BLaER1 (cell line): ENCODE measurements around the gene ALPL.

Experiments
- H3K27ac ChIP-seq: shearing (Covaris generic); formaldehyde crosslinking; 2 replicates; pipeline ENCODE4 v1.8.1; 2022
- H3K27me3 ChIP-seq: shearing (Covaris generic); formaldehyde crosslinking; 2 replicates; pipeline ENCODE4 v1.8.1; 2022
- H3K36me3 ChIP-seq: shearing (Covaris generic); formaldehyde crosslinking; 2 replicates; pipeline ENCODE4 v1.8.1; 2022
- H3K4me1 ChIP-seq: shearing (Covaris generic); formaldehyde crosslinking; 2 replicates; pipeline ENCODE4 v1.8.1; 2022
- H3K4me2 ChIP-seq: shearing (Covaris generic); formaldehyde crosslinking; 2 replicates; pipeline ENCODE4 v1.8.1; 2022
- H3K4me3 ChIP-seq: shearing (Covaris generic); formaldehyde crosslinking; 2 replicates; pipeline ENCODE4 v1.8.1; 2022
- H3K9ac ChIP-seq: shearing (Covaris generic); formaldehyde crosslinking; 2 replicates; pipeline ENCODE4 v1.8.1; 2022
- H3K9me3 ChIP-seq: shearing (Covaris generic); formaldehyde crosslinking; 2 replicates; pipeline ENCODE4 v1.8.1; 2022
- H4K20me1 ChIP-seq: shearing (Covaris generic); formaldehyde crosslinking; 2 replicates; pipeline ENCODE4 v1.8.1; 2022
- Cebpa-rat ChIP-seq: shearing (Covaris generic); IDR thresholded peaks from 2 replicates; pipeline ENCODE4 v1.8.1; 2022

The ALPL gene

GRCh38 chr1:21573971-21574465, 64.8 kb downstream of the ALPL start:
- TF ChIP-seq Cebpa-rat: no peak
- H3K27me3 ChIP-seq: no peaks in the 10 kb centered on the region
- no peak overlapping the region for H3K27ac ChIP-seq
- H3K4me2 ChIP-seq: peak overlapping the region; percentile 67
- H3K9me3 ChIP-seq: no peaks in the 10 kb centered on the region
- no peaks in the 10 kb centered on the region for H3K36me3 ChIP-seq
- H4K20me1 ChIP-seq: no peaks in the 10 kb centered on the region
- 0 out of 2 replicates have a peak overlapping the region, but pooled peaks have one; percentile 6 for H3K4me3 ChIP-seq
- 0 out of 2 replicates have a peak overlapping the region, but pooled peaks have one; percentile 39 for H3K9ac ChIP-seq
- H3K4me1 ChIP-seq: peaks cover 32% of the 10 kb centered on the region

- Histone ChIP-seq H3K9me3 (no peaks in the 10 kb centered on the region), H3K4me3 (0 out of 2 replicates have a peak overlapping the region, but pooled peaks have one; percentile 6), H3K4me1 (peaks cover 26% of the 10 kb centered on the region), H4K20me1 (no peaks in the 10 kb centered on the region), H3K4me2 (peak overlapping the region; percentile 67), H3K36me3 (no peaks in the 10 kb centered on the region), H3K27me3 (no peaks in the 10 kb centered on the region), H3K9ac (0 out of 2 replicates have a peak overlapping the region, but pooled peaks have one; percentile 39), H3K27ac (no peak overlapping the region)
- no peak for TF ChIP-seq Cebpa-rat
These were observed 65.4 kb downstream of the ALPL start for GRCh38 chr1:21574466-21575151.

- H3K27ac ChIP-seq: no peak overlapping the region
- H3K9me3 ChIP-seq: no peaks in the 10 kb centered on the region
- no peaks in the 10 kb centered on the region for H3K27me3 ChIP-seq
- no peak overlapping the region for H3K9ac ChIP-seq
- TF ChIP-seq Cebpa-rat: no peak
- H3K4me3 ChIP-seq: no peak overlapping the region
- H4K20me1 ChIP-seq: no peaks in the 10 kb centered on the region
- no peaks in the 10 kb centered on the region for H3K36me3 ChIP-seq
- peaks cover 18% of the 10 kb centered on the region for H3K4me1 ChIP-seq
- peak overlapping the region; percentile 67; the same call in 1 of the 2 replicates for H3K4me2 ChIP-seq
These were observed 66.2 kb downstream of the ALPL start for GRCh38 chr1:21575351-21575942.

- Histone ChIP-seq H3K4me2 (no peak overlapping the region), H4K20me1 (no peaks in the 10 kb centered on the region), H3K27me3 (no peaks in the 10 kb centered on the region)
These were observed 67.0 kb downstream of the ALPL start for GRCh38 chr1:21576031-21576797.

GRCh38 chr1:21576798-21577187, 67.6 kb downstream of the ALPL start:
- H3K9me3 ChIP-seq: no peaks in the 10 kb centered on the region
- no peak overlapping the region for H3K9ac ChIP-seq
- H3K4me3 ChIP-seq: no peak overlapping the region
- no peaks in the 10 kb centered on the region for H4K20me1 ChIP-seq
- no peaks in the 10 kb centered on the region for H3K27me3 ChIP-seq
- H3K27ac ChIP-seq: no peak overlapping the region
- no peak for TF ChIP-seq Cebpa-rat
- H3K4me2 ChIP-seq: no peak overlapping the region
- peaks cover 18% of the 10 kb centered on the region for H3K4me1 ChIP-seq
- no peaks in the 10 kb centered on the region for H3K36me3 ChIP-seq

More at GRCh38 chr1:21576031-21576797, 67.0 kb downstream of the ALPL start:
- Histone ChIP-seq H3K36me3 (no peaks in the 10 kb centered on the region), H3K27ac (no peak overlapping the region), H3K9me3 (no peaks in the 10 kb centered on the region), H3K4me1 (peaks cover 18% of the 10 kb centered on the region), H3K9ac (no peak overlapping the region), H3K4me3 (no peak overlapping the region)
- no peak for TF ChIP-seq Cebpa-rat

DNA sequence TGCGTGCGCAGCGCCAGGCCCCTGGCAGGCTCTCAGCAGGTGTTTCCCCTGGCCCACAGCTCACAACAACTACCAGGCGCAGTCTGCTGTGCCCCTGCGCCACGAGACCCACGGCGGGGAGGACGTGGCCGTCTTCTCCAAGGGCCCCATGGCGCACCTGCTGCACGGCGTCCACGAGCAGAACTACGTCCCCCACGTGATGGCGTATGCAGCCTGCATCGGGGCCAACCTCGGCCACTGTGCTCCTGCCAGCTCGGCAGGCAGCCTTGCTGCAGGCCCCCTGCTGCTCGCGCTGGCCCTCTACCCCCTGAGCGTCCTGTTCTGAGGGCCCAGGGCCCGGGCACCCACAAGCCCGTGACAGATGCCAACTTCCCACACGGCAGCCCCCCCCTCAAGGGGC, 68.1 kb downstream of the ALPL start:
- Histone ChIP-seq H3K27me3 (no peaks in the 10 kb centered on the region), H3K9me3 (no peaks in the 10 kb centered on the region), H3K4me2 (no peak overlapping the region), H3K36me3 (no peaks in the 10 kb centered on the region), H3K27ac (no peak overlapping the region), H3K4me1 (peaks cover 18% of the 10 kb centered on the region), H3K4me3 (no peak overlapping the region), H4K20me1 (no peaks in the 10 kb centered on the region), H3K9ac (no peak overlapping the region)
- no peak for TF ChIP-seq Cebpa-rat

GRCh38 chr1:21577933-21578332, 68.7 kb downstream of the ALPL start:
- Histone ChIP-seq H3K27me3 (no peaks in the 10 kb centered on the region), H3K4me3 (no peak overlapping the region), H3K9ac (no peak overlapping the region), H3K36me3 (no peaks in the 10 kb centered on the region), H3K4me2 (no peak overlapping the region), H3K4me1 (peaks cover 20% of the 10 kb centered on the region), H3K27ac (no peak overlapping the region), H4K20me1 (no peaks in the 10 kb centered on the region), H3K9me3 (no peaks in the 10 kb centered on the region)
- no peak for TF ChIP-seq Cebpa-rat

DNA sequence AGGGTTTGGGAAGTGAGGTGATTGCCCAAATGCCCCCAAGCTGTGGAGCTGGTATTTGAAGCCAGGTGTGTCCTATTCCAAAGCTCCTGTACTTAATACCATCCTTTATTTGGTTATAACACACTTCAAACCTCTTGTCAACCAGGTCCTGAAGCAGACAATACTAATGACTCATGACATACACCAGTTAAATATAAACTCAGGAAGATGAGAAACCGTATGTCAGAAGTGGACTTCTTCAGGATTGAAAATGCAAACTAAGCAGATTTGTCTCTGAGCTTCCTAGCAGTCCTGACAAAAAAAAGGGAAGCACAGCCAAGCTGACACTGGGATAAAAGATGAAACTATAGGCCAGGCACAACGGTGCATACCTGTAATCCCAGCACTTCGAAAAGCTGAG, 70.6 kb downstream of the ALPL start:
- H3K9me3 ChIP-seq: no peaks in the 10 kb centered on the region
- H3K36me3 ChIP-seq: no peaks in the 10 kb centered on the region
- H3K4me1 ChIP-seq: peaks cover 12% of the 10 kb centered on the region
- TF ChIP-seq Cebpa-rat: no peak
- no peak overlapping the region for H3K9ac ChIP-seq
- no peaks in the 10 kb centered on the region for H4K20me1 ChIP-seq
- H3K27ac ChIP-seq: no peak overlapping the region
- H3K4me2 ChIP-seq: no peak overlapping the region
- no peak overlapping the region for H3K4me3 ChIP-seq
- no peaks in the 10 kb centered on the region for H3K27me3 ChIP-seq

DNA sequence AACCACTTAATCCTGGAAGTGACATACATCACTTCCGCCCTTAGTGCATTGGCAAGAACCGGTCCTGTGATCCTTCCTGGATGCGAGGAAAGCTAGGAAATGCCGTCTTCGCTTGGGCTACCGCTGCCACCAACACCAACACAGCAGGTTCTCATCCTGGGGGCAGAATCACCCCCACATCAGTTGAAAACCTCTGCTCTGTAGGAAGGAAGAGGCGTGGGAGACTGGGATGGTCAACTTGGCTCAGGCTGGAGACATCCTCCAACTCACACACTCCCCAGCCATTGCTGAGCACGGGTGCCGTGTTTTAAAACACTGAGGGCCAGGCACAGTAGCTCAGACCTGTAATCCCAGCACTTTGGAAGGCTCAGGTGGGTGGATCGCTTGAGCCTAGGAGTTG, 74.9 kb downstream of the ALPL start:
- Histone ChIP-seq H3K4me2 (no peak overlapping the region), H3K27me3 (no peaks in the 10 kb centered on the region), H4K20me1 (no peaks in the 10 kb centered on the region), H3K27ac (no peak overlapping the region), H3K9ac (no peak overlapping the region), H3K9me3 (no peaks in the 10 kb centered on the region), H3K4me1 (peaks cover 6% of the 10 kb centered on the region; the same call in 1 of the 2 replicates), H3K36me3 (no peaks in the 10 kb centered on the region), H3K4me3 (no peak overlapping the region)
- TF ChIP-seq Cebpa-rat: no peak

GRCh38 chr1:21585037-21585436, 75.8 kb downstream of the ALPL start:
- no peak for TF ChIP-seq Cebpa-rat
- Histone ChIP-seq H3K9ac (no peak overlapping the region), H3K9me3 (no peaks in the 10 kb centered on the region), H3K4me1 (peaks cover 8% of the 10 kb centered on the region; the same call in 1 of the 2 replicates), H4K20me1 (no peaks in the 10 kb centered on the region), H3K36me3 (no peaks in the 10 kb centered on the region), H3K27me3 (no peaks in the 10 kb centered on the region), H3K27ac (no peak overlapping the region), H3K4me2 (no peak overlapping the region), H3K4me3 (no peak overlapping the region)
